SU-DHL-6 (cell line): ENCODE measurements around the gene RAB6A.

Experiments
- CTCF ChIP-seq: fragments of 200-600 bp; sonication (generic); IDR thresholded peaks from one replicate; pipeline ENCODE4 v1.5.1; 2017; ENCODE audit warnings: antibody characterized with exemption, mild to moderate bottlenecking, low read length, moderate library complexity; ENCODE audit not compliant: insufficient read depth, poor library complexity, severe bottlenecking
- EZH2phosphoT487 ChIP-seq: fragments of 200-600 bp; sonication (generic), shearing (Covaris generic); conservative IDR thresholded peaks from 2 replicates; pipeline ENCODE4 v1.6.1; 2018; ENCODE audit warnings: mild to moderate bottlenecking, antibody characterized with exemption, low read length, moderate library complexity, mixed read lengths

- TF ChIP-seq CTCF (no peak), EZH2phosphoT487 (no peak)
Observed at GRCh38 chr11:73662445-73663157, 98.3 kb downstream of the RAB6A start.
